Upper lobe of right lung (tissue), 1 donor: Measurements from ENCODE around the gene DYNLT5. TPM values are rescaled to one million over a fixed set of nuclear protein-coding genes. Genes with fewer than 3 reads are reported as not detected.

Experiments
- ATAC-seq: fragments of 200-7000 bp; cut with Tn5 transposase; one replicate; pipeline ENCODE4 v1.9.1; 2020; ENCODE audit warnings: mild to moderate bottlenecking, moderate library complexity
- DNase-seq: peaks from one replicate; pipeline ENCODE4 v3.0.0-alpha.2; 2020
- H3K27ac ChIP-seq: fragments of 200-600 bp; one replicate; pipeline ENCODE4 v1.8.0; 2022
- H3K27me3 ChIP-seq: fragments of 200-600 bp; one replicate; pipeline ENCODE4 v1.8.0; 2022; ENCODE audit warnings: mild to moderate bottlenecking
- H3K36me3 ChIP-seq: fragments of 200-600 bp; one replicate; pipeline ENCODE4 v1.8.0; 2022
- H3K4me1 ChIP-seq: fragments of 200-600 bp; one replicate; pipeline ENCODE4 v1.8.0; 2022
- H3K4me3 ChIP-seq: fragments of 200-600 bp; one replicate; pipeline ENCODE4 v1.8.0; 2022; ENCODE audit warnings: mild to moderate bottlenecking
- H3K9me3 ChIP-seq: fragments of 200-600 bp; one replicate; pipeline ENCODE4 v1.8.0; 2022
- intact Hi-C: fragments of 100-400 bp; cut with DNase I; formaldehyde crosslinking; loops from one replicate; pipeline ENCODE4 v1.11.0; 2022
- total RNA-seq: library from RNA; stranded (reverse); fragmentation: NEBNext Ultra II Directional; extraction: Animal tissue kit (Norgen Biotek cat#: 25700); gene quantifications from one replicate; pipeline ENCODE4 v1.2.1, GENCODE V29; 2021
- TF ChIP-seq, protein P1 (sequence below): fragments of 200-600 bp; IDR thresholded peaks from one replicate; pipeline ENCODE4 v1.8.0; 2022; ENCODE audit warnings: antibody characterized with exemption
- donor health status: DM: no; HTN: yes; CAD: no; lungs with severe emphysema.

Gene DYNLT5
- total RNA-seq, 1 donor from 2014 or later, result 3.3 TPM

- intact Hi-C loops, result no loop called here
- Histone ChIP-seq H3K36me3 (no peaks in the 10 kb centered on the region), H3K4me1 (no peaks in the 10 kb centered on the region), H3K4me3 (no peak overlapping the region), H3K9me3 (no peaks in the 10 kb centered on the region), H3K27me3 (no peaks in the 10 kb centered on the region), H3K27ac (no peak overlapping the region)
- ATAC-seq (peak; percentile 74), DNase-seq (no peak)
- TF ChIP-seq, protein P1, sequence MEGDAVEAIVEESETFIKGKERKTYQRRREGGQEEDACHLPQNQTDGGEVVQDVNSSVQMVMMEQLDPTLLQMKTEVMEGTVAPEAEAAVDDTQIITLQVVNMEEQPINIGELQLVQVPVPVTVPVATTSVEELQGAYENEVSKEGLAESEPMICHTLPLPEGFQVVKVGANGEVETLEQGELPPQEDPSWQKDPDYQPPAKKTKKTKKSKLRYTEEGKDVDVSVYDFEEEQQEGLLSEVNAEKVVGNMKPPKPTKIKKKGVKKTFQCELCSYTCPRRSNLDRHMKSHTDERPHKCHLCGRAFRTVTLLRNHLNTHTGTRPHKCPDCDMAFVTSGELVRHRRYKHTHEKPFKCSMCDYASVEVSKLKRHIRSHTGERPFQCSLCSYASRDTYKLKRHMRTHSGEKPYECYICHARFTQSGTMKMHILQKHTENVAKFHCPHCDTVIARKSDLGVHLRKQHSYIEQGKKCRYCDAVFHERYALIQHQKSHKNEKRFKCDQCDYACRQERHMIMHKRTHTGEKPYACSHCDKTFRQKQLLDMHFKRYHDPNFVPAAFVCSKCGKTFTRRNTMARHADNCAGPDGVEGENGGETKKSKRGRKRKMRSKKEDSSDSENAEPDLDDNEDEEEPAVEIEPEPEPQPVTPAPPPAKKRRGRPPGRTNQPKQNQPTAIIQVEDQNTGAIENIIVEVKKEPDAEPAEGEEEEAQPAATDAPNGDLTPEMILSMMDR, result no peak
These were observed 12.7 kb upstream of the DYNLT5 start for GRCh38 chr1:66739401-66740157.

DNA sequence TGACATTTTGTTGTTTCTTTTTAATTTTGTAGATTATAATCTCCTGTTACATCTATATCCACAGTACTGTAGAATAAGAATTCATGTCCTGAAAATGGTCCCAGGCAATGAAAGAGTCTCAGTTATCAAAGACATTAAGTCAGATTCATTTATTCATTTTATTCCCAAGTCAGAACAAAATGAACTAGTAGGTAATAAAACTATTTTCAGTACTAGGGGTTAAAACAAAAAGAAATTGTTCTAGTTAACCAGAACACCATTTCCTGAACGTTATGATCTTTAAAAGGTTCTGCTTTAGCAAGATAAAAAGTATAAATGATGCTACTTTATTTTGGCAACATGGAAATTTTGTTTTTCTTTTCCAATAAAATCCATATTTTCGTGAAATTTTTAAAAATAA, 6.8 kb upstream of the DYNLT5 start:
- Histone ChIP-seq H3K27me3 (no peaks in the 10 kb centered on the region), H3K9me3 (no peaks in the 10 kb centered on the region), H3K27ac (no peak overlapping the region), H3K4me1 (no peaks in the 10 kb centered on the region), H3K4me3 (no peak overlapping the region), H3K36me3 (no peaks in the 10 kb centered on the region)
- no peak for ATAC-seq
- TF ChIP-seq, protein P1, result no peak
- no peak for DNase-seq
- intact Hi-C loops, result no loop called here

GRCh38 chr1:66747501-66747900, 4.8 kb upstream of the DYNLT5 start:
- no peak for DNase-seq
- intact Hi-C loops, result no loop called here
- no peak overlapping the region for H3K27ac ChIP-seq
- H3K27me3 ChIP-seq, result no peaks in the 10 kb centered on the region
- ATAC-seq, result no peak
- no peaks in the 10 kb centered on the region for H3K9me3 ChIP-seq
- peaks cover under 1% of the 10 kb centered on the region for H3K4me1 ChIP-seq
- H3K4me3 ChIP-seq, result no peak overlapping the region
- TF ChIP-seq, protein P1, result no peak
- H3K36me3 ChIP-seq, result no peaks in the 10 kb centered on the region

- Histone ChIP-seq H3K4me3 (no peak overlapping the region), H3K9me3 (no peaks in the 10 kb centered on the region), H3K36me3 (no peaks in the 10 kb centered on the region), H3K4me1 (peaks cover 8% of the 10 kb centered on the region), H3K27me3 (no peaks in the 10 kb centered on the region), H3K27ac (no peak overlapping the region)
- intact Hi-C loops, result no loop called here
- TF ChIP-seq, protein P1, result no peak
- DNase-seq (no peak), ATAC-seq (no peak)
These were observed 1.7 kb upstream of the DYNLT5 start for GRCh38 chr1:66750577-66750976.

GRCh38 chr1:66751160-66751559, 1.1 kb upstream of the DYNLT5 start:
- TF ChIP-seq, protein P1, result no peak
- H3K36me3 ChIP-seq, result no peaks in the 10 kb centered on the region
- intact Hi-C loops, result no loop called here
- no peaks in the 10 kb centered on the region for H3K9me3 ChIP-seq
- ATAC-seq (no peak), DNase-seq (no peak)
- H3K27ac ChIP-seq, result no peak overlapping the region
- no peak overlapping the region for H3K4me3 ChIP-seq
- peaks cover 8% of the 10 kb centered on the region for H3K4me1 ChIP-seq
- no peaks in the 10 kb centered on the region for H3K27me3 ChIP-seq
